ENCODE measurements around the gene UBE2E3.

GRCh38 chr2:181038796-181039195 lies 58.4 kb downstream of the UBE2E3 start:
- TF ChIP-seq CTCF (conservative IDR thresholded peaks at IDR 0.05) (no peak), EZH2 (IDR thresholded peaks at IDR 0.05; ENCODE audit: low read depth) (no peak)

Data from PC-9 (cell line).